Subcutaneous abdominal adipose tissue (tissue), 5 donors: ENCODE measurements around the gene BCAN.

Source experiments
- H3K27ac ChIP-seq: one replicate; pipeline ENCODE4 v1.7.0; 2013; ENCODE audit warnings: low read depth, mild to moderate bottlenecking, inconsistent platforms, low read length, moderate library complexity
- H3K27me3 ChIP-seq, 5 donors: one replicate each; pipeline ENCODE4 v1.7.0; 2013; ENCODE audit warnings: low read length in 5 of 5, inconsistent platforms in 1 of 5; ENCODE audit not compliant: control insufficient read depth in 5 of 5, insufficient read depth in 4 of 5
- H3K36me3 ChIP-seq, 5 donors: one replicate each; pipeline ENCODE4 v1.7.0; 2013; ENCODE audit warnings: low read length in 5 of 5; ENCODE audit not compliant: control insufficient read depth in 5 of 5, insufficient read depth in 5 of 5
- H3K4me1 ChIP-seq, 5 donors: one replicate each; pipeline ENCODE4 v1.7.0; 2013; ENCODE audit warnings: low read length in 5 of 5, mild to moderate bottlenecking in 3 of 5, moderate library complexity in 1 of 5; ENCODE audit not compliant: control insufficient read depth in 5 of 5, insufficient read depth in 5 of 5
- H3K4me3 ChIP-seq, 5 donors: one replicate each; pipeline ENCODE4 v1.7.0; 2013; ENCODE audit warnings: low read length in 5 of 5, low read depth in 1 of 5
- H3K9ac ChIP-seq, 5 donors: one replicate each; pipeline ENCODE4 v1.7.0; 2013; ENCODE audit warnings: low read length in 5 of 5, mild to moderate bottlenecking in 4 of 5, moderate library complexity in 3 of 5
- H3K9me3 ChIP-seq, 5 donors: one replicate each; pipeline ENCODE4 v1.7.0; 2013; ENCODE audit warnings: low read length in 5 of 5; ENCODE audit not compliant: control insufficient read depth in 5 of 5
- donor health status: healthy.
- donor health status: healthy.
- donor health status: healthy.
- donor health status: healthy.
- donor health status: healthy.

The BCAN gene

DNA sequence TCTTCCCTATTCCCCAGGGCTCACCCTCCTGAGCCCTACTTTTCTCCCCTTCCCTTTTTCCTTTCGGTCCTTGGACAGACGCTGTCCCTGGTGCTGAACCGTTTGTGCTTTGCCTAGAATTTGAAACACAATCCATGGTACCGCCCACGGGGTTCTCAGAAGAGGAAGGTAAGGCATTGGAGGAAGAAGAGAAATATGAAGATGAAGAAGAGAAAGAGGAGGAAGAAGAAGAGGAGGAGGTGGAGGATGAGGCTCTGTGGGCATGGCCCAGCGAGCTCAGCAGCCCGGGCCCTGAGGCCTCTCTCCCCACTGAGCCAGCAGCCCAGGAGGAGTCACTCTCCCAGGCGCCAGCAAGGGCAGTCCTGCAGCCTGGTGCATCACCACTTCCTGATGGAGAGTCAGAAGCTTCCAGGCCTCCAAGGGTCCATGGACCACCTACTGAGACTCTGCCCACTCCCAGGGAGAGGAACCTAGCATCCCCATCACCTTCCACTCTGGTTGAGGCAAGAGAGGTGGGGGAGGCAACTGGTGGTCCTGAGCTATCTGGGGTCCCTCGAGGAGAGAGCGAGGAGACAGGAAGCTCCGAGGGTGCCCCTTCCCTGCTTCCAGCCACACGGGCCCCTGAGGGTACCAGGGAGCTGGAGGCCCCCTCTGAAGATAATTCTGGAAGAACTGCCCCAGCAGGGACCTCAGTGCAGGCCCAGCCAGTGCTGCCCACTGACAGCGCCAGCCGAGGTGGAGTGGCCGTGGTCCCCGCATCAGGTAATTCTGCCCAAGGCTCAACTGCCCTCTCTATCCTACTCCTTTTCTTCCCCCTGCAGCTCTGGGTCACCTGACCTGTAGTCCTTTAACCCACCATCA is 10.4 kb downstream of the BCAN start:
- peaks cover 0 to 10% (median 9%) of the 10 kb centered on the region in 5 donors for H3K4me1 ChIP-seq
- H3K9ac ChIP-seq = no peak overlapping the region
- H3K36me3 ChIP-seq = no peaks in the 10 kb centered on the region
- H3K9me3 ChIP-seq = no peaks in the 10 kb centered on the region
- H3K4me3 ChIP-seq = no peak overlapping the region
- no peak overlapping the region for H3K27ac ChIP-seq
- peaks cover 19 to 76% (median 44%) of the 10 kb centered on the region in 5 donors for H3K27me3 ChIP-seq

DNA sequence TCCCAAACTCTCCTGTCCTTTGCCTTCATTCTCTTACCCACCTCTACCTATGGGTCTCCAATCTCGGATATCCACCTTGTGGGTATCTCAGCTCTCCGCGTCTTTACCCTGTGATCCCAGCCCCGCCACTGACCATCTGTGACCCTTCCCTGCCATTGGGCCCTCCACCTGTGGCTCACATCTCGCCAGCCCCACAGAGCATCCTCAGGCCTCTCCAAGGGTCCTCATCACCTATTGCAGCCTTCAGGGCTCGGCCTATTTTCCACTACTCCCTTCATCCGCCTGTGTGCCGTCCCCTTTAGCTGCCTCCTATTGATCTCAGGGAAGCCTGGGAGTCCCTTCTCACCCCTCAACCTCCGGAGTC is 11.1 kb downstream of the BCAN start:
- Histone ChIP-seq H3K4me1 (peaks cover 0 to 16% (median 15%) of the 10 kb centered on the region in 5 donors), H3K27me3 (peaks cover 17 to 75% (median 41%) of the 10 kb centered on the region in 5 donors), H3K36me3 (no peaks in the 10 kb centered on the region)

DNA sequence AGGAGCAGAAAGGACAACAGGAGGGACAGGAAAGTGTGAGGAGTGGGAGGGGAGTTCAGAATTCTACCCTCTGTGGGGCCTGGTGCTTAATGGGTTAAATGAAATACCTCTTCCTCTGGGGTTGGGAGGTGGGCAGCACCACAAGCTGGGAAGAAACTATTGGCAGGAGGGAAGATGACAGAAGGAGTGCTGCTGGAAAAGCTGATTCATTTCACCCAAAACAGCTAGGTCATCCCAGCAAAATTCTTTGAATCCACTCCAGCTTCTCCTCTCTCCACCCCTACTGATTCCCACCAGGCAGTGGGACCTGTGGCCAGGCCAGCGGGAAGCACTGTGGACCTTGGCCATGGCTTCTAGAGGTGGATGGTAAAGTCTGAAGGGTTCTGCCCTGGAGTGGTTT is 12.8 kb downstream of the BCAN start:
- no peak overlapping the region for H3K4me3 ChIP-seq
- no peaks in the 10 kb centered on the region for H3K36me3 ChIP-seq
- peaks cover 14 to 65% (median 37%) of the 10 kb centered on the region in 5 donors for H3K27me3 ChIP-seq
- no peak overlapping the region for H3K9ac ChIP-seq
- peaks cover 0 to 27% (median 23%) of the 10 kb centered on the region in 5 donors for H3K4me1 ChIP-seq
- no peak overlapping the region for H3K27ac ChIP-seq
- H3K9me3 ChIP-seq = no peaks in the 10 kb centered on the region

More for the DNA sequence above, 11.1 kb downstream of the BCAN start:
- Histone ChIP-seq H3K4me3 (no peak overlapping the region), H3K9me3 (no peaks in the 10 kb centered on the region), H3K27ac (no peak overlapping the region), H3K9ac (no peak overlapping the region)

DNA sequence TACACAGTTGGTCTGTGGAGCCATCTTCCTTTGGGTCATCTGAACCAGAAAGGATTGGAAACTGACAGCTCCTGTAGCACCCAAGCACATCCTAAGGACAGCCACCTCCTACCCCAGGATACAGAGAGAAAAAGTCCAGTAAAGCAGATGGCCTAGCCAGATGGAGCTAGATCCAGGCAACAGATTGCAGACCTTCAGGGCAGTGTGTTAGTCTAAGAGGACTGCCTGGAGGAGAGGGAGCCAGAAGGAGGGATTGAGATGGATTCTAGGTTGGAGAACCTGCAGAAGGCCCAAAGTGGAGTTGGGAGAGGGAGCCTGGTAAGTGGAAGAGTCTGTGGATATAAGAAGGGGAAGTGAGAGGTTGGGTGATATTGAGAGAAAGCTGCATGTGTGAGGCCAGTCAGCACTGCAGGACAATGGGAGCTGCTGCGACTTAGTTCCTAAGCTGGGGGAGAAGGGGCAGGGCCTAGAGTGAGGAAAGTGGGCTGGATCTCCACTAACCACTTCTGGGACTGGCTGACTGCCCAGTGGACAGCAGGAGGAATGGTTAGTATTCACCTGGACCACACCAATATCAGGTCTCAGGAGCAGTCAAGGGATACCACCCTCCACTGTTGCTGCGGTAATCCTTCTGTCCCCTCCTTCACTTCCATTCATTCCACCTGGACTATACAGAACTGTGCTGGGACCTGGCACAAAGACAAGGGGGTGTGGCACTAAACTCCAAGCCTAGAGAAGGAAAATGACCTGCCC is 13.4 kb downstream of the BCAN start:
- Histone ChIP-seq H3K36me3 (no peaks in the 10 kb centered on the region), H3K9ac (no peak overlapping the region), H3K27me3 (peaks cover 14 to 60% (median 39%) of the 10 kb centered on the region in 5 donors), H3K27ac (no peak overlapping the region), H3K4me3 (no peak overlapping the region), H3K9me3 (no peaks in the 10 kb centered on the region), H3K4me1 (peaks cover 1 to 32% (median 28%) of the 10 kb centered on the region in 5 donors)

DNA sequence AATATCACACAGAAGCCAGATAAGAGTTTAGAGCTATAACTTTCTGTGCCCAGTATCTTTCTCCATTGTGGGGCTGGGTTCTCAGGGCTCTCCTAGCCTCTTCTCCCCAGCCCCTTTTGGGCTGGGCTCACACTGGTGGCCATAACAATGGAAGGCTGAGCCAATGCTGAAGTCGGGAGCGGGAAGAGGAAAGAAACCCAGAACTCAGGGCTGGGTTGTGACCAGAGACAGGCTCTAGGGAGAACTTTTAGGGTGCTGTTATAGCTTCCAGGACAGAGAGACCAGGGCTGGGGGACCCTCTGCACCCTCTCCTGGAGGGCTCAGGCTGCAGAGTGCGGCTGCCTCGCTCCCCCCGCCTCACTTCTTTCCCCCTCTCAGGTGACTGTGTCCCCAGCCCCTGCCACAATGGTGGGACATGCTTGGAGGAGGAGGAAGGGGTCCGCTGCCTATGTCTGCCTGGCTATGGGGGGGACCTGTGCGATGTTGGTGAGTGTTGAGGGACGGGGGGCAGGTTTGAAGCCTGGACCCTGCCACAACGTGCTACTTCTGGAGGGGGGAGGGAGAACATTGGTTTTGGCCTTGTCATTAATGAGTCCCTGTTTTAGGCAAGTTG is 14.1 kb downstream of the BCAN start:
- H3K27me3 ChIP-seq = peaks cover 14 to 56% (median 41%) of the 10 kb centered on the region in 5 donors
- no peak overlapping the region for H3K27ac ChIP-seq
- no peaks in the 10 kb centered on the region for H3K9me3 ChIP-seq
- no peak overlapping the region for H3K9ac ChIP-seq
- H3K4me1 ChIP-seq = peaks cover 5 to 39% (median 35%) of the 10 kb centered on the region in 5 donors
- H3K4me3 ChIP-seq = no peak overlapping the region
- no peaks in the 10 kb centered on the region for H3K36me3 ChIP-seq

DNA sequence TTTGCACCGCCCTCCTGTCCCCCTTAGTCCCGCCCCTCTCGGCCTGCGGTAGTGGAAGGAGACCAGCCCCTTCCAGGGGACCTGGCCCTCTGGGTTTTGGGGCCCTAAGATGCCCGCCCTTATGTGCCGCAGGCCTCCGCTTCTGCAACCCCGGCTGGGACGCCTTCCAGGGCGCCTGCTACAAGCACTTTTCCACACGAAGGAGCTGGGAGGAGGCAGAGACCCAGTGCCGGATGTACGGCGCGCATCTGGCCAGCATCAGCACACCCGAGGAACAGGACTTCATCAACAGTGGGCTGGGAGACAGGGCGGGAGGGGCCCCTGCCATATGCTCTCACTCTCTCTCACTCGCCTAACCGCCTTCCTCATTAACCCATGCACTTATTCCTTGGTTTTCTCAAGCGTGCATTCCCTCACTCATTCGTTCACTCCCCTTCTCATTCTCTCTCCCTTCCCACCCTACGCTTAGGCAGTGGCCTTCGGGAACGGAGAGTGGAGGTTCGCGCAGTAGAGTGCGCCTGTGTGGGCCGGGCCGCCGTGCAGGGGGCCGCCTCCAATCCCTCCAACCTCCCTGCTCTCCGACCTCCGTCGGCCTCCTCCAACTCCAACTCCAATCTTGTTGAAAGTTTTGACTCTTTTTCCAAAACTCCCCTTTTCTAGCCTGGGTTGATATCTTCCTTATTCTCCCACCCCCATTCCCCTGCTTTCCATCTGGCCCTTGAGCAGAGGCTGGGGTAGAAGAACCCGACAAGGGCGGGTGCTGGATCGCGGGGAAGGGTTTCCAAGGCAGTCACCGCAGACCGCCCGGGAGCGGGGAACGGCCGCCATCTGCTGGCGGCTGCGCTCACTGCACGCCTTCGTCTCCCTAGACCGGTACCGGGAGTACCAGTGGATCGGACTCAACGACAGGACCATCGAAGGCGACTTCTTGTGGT is 15.2 kb downstream of the BCAN start:
- H3K27ac ChIP-seq = no peak overlapping the region
- no peaks in the 10 kb centered on the region for H3K36me3 ChIP-seq
- peak overlapping the region in 4 of 5 donors; percentile 22 to 53 (median 48) for H3K4me3 ChIP-seq
- H3K4me1 ChIP-seq = peaks cover 9 to 50% (median 46%) of the 10 kb centered on the region in 5 donors
- H3K27me3 ChIP-seq = peaks cover 14 to 52% (median 35%) of the 10 kb centered on the region in 5 donors
- no peaks in the 10 kb centered on the region for H3K9me3 ChIP-seq
- H3K9ac ChIP-seq = peak overlapping the region in 2 of 5 donors; percentile 1 to 21

DNA sequence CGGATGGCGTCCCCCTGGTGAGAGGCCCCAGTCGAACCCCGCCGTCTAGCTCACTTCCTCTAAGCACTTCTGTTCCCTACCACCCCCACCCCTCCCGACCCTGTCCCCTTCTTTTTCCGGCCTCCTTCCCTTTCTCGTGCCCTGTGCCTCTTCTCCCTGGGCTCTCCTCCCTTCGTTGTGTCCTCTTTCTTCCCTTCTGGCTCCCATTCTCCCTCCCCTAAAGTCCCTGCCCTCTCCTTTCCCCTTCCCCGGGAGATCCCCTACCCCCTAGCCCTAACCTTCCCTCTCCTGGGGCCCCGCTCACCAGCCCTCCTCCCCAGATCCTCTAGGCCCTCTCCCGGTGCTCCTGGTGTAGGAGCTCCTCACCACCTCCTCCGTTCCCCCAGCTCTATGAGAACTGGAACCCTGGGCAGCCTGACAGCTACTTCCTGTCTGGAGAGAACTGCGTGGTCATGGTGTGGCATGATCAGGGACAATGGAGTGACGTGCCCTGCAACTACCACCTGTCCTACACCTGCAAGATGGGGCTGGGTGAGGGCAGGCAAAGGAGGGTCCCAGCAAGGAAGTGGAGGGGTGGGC is 15.9 kb downstream of the BCAN start:
- H3K9ac ChIP-seq = peak overlapping the region in 1 of 5 donors; percentile 21

DNA sequence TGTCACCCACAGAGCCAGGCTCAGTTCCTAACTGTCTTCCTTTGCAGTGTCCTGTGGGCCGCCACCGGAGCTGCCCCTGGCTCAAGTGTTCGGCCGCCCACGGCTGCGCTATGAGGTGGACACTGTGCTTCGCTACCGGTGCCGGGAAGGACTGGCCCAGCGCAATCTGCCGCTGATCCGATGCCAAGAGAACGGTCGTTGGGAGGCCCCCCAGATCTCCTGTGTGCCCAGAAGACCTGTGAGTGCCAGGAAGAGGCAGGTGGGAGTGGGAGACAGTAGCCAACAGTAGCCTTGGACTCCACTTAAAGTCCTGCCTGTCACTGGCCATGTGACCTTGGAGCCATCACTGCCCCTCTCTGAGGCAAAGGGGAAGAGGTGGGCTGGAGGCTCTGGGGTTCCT is 16.6 kb downstream of the BCAN start:
- no peak overlapping the region for H3K4me3 ChIP-seq
- no peak overlapping the region for H3K27ac ChIP-seq
- H3K27me3 ChIP-seq = peaks cover 10 to 43% (median 30%) of the 10 kb centered on the region in 5 donors
- H3K9ac ChIP-seq = no peak overlapping the region
- peaks cover 15 to 64% (median 60%) of the 10 kb centered on the region in 5 donors for H3K4me1 ChIP-seq
- no peaks in the 10 kb centered on the region for H3K36me3 ChIP-seq
- H3K9me3 ChIP-seq = no peaks in the 10 kb centered on the region

More for the DNA sequence above, 15.9 kb downstream of the BCAN start:
- H3K4me3 ChIP-seq = peak overlapping the region in 2 of 5 donors; percentile 45 to 53
- H3K9me3 ChIP-seq = no peaks in the 10 kb centered on the region
- H3K36me3 ChIP-seq = no peaks in the 10 kb centered on the region
- H3K4me1 ChIP-seq = peaks cover 14 to 57% (median 53%) of the 10 kb centered on the region in 5 donors
- H3K27me3 ChIP-seq = peaks cover 10 to 49% (median 30%) of the 10 kb centered on the region in 5 donors
- no peak overlapping the region for H3K27ac ChIP-seq
